Tibial nerve (tissue), 4 donors: ENCODE measurements around the gene TIPIN. TPM values are rescaled to one million over a fixed set of nuclear protein-coding genes. Genes with fewer than 3 reads are reported as not detected.
A peak's percentile ranks its signal among the peaks of the same experiment; 100 is the strongest.

Experiments
- DNase-seq, 2 donors: peaks; one replicate each; pipeline ENCODE4 v3.0.0-alpha.2; 2019; ENCODE audit warnings: low spot score in 2 of 2
- H3K27ac ChIP-seq, 4 donors: fragments of 200-600 bp; sonication (generic) in 3 of 4; one replicate each; pipeline ENCODE4 v1.5.1; 2017 to 2019; ENCODE audit warnings: mild to moderate bottlenecking in 1 of 4
- H3K27me3 ChIP-seq, 2 donors: fragments of 200-600 bp; sonication (generic) in 1 of 2; one replicate each; pipeline versions ENCODE4 v1.5.1 to v1.6.0; 2017 to 2019
- H3K36me3 ChIP-seq, 3 donors: fragments of 200-600 bp; sonication (generic); one replicate each; pipeline ENCODE4 v1.5.1; 2018 to 2019
- H3K4me1 ChIP-seq, 4 donors: fragments of 200-600 bp; sonication (generic) in 3 of 4; one replicate each; pipeline ENCODE4 v1.5.1; 2017 to 2019
- H3K4me3 ChIP-seq, 4 donors: fragments of 200-600 bp; sonication (generic) in 3 of 4; one replicate each; pipeline ENCODE4 v1.5.1; 2017 to 2019; ENCODE audit warnings: mild to moderate bottlenecking in 1 of 4, moderate library complexity in 1 of 4
- H3K9me3 ChIP-seq, 4 donors: fragments of 200-600 bp; sonication (generic) in 3 of 4; one replicate each; pipeline ENCODE4 v1.5.1; 2017 to 2019
- CTCF ChIP-seq, 5 experiments: fragments of 200-600 bp in 3 of 5; fragments of 450-650 bp in 2 of 5; sonication (generic) in 3 of 5; IDR thresholded peaks; one replicate each; pipeline ENCODE4 v1.5.1; 2016 to 2019; ENCODE audit warnings: antibody characterized with exemption in 5 of 5, mild to moderate bottlenecking in 3 of 5, moderate library complexity in 2 of 5
- EP300 ChIP-seq, 2 donors: sonication (generic); formaldehyde crosslinking; IDR thresholded peaks; one replicate each; pipeline ENCODE4 v1.6.1; 2017; ENCODE audit warnings: antibody characterized with exemption in 2 of 2, mild to moderate bottlenecking in 1 of 2
- POLR2A ChIP-seq, 2 donors: fragments of 450-650 bp; IDR thresholded peaks; one replicate each; pipeline ENCODE4 v1.6.1; 2017; ENCODE audit warnings: antibody characterized with exemption in 2 of 2, mild to moderate bottlenecking in 2 of 2, moderate library complexity in 2 of 2
- WGBS, 2 donors: methylation state at CpG; one replicate each; pipeline ENCODE4 v1.1.5; 2018; 5-methylcytosine and 5-hydroxymethylcytosine counted together
- total RNA-seq, 4 donors: library from RNA; depleted of rRNA; stranded (reverse); fragments of >200 nt; gene quantifications; one replicate each; pipeline ENCODE4 v1.1.0, GENCODE V29; 2016

The TIPIN gene
- total RNA-seq, 4 donors from 2014 or later: 5.4 to 17.5 (median 6.4) TPM

- H3K9me3 ChIP-seq: no peaks in the 10 kb centered on the region
- peaks cover 0 to 22% (median 0%) of the 10 kb centered on the region in 3 donors for H3K36me3 ChIP-seq
- no peak for DNase-seq
- WGBS, 2 donors: 67 to 73% methylated on average over 5 of the region's 5 CpGs
- H3K27ac ChIP-seq: no peak overlapping the region
- H3K4me1 ChIP-seq: peaks cover 0 to 50% (median 17%) of the 10 kb centered on the region in 4 donors
- TF ChIP-seq POLR2A (IDR thresholded peaks at IDR 0.05): no peak
- no peak for TF ChIP-seq EP300 (IDR thresholded peaks at IDR 0.05)
- TF ChIP-seq CTCF (IDR thresholded peaks at IDR 0.05): no peak
- no peaks in the 10 kb centered on the region for H3K27me3 ChIP-seq
- no peak overlapping the region for H3K4me3 ChIP-seq
These were observed 60.3 kb downstream of the TIPIN start for GRCh38 chr15:66296186-66296585.

- Histone ChIP-seq H3K27me3 (no peaks in the 10 kb centered on the region), H3K4me1 (peaks cover 0 to 50% (median 17%) of the 10 kb centered on the region in 4 donors), H3K27ac (peak overlapping the region in 3 of 4 donors; percentile 86 to 93 (median 90)), H3K36me3 (peaks cover 0 to 16% (median 0%) of the 10 kb centered on the region in 3 donors), H3K9me3 (no peaks in the 10 kb centered on the region), H3K4me3 (peak overlapping the region in 2 of 4 donors; percentile 76 to 80)
- 42 to 50% methylated on average over 3 of the region's 3 CpGs for WGBS, 2 donors
- TF ChIP-seq EP300 (IDR thresholded peaks at IDR 0.05) (no peak), POLR2A (IDR thresholded peaks at IDR 0.05) (no peak), CTCF (IDR thresholded peaks at IDR 0.05) (no peak)
- DNase-seq: no peak
These were observed 61.6 kb downstream of the TIPIN start for GRCh38 chr15:66294932-66295235.

- no peaks in the 10 kb centered on the region for H3K27me3 ChIP-seq
- peak overlapping the region; percentile 65 to 80 (median 72) for H3K4me3 ChIP-seq
- peak in 1 of 2 donors; percentile 12 for DNase-seq
- peaks cover 0 to 50% (median 17%) of the 10 kb centered on the region in 4 donors for H3K4me1 ChIP-seq
- WGBS, 2 donors: 2 to 4% methylated on average over 16 of the region's 16 CpGs
- TF ChIP-seq POLR2A (IDR thresholded peaks at IDR 0.05) (no peak), EP300 (IDR thresholded peaks at IDR 0.05) (no peak), CTCF (IDR thresholded peaks at IDR 0.05) (no peak)
- peak overlapping the region; percentile 66 to 93 (median 88) for H3K27ac ChIP-seq
- peaks cover 0 to 11% (median 0%) of the 10 kb centered on the region in 3 donors for H3K36me3 ChIP-seq
- no peaks in the 10 kb centered on the region for H3K9me3 ChIP-seq
These were observed 62.1 kb downstream of the TIPIN start for GRCh38 chr15:66294157-66294931.

- Histone ChIP-seq H3K9me3 (no peaks in the 10 kb centered on the region), H3K4me1 (peaks cover 0 to 57% (median 17%) of the 10 kb centered on the region in 4 donors), H3K27ac (peak within 1 kb of the TSS; percentile 66 to 93 (median 88)), H3K27me3 (no peaks in the 10 kb centered on the region), H3K36me3 (peaks cover 0 to 3% (median 0%) of the 10 kb centered on the region in 3 donors), H3K4me3 (peak within 1 kb of the TSS; percentile 65 to 80 (median 72))
- WGBS, 2 donors: 0% methylated on average over 19 to 23 of the region's 92 CpGs
- TF ChIP-seq POLR2A (IDR thresholded peaks at IDR 0.05): peak in 1 of 2 donors; percentile 33
- no peak for TF ChIP-seq CTCF (IDR thresholded peaks at IDR 0.05)
- no peak for TF ChIP-seq EP300 (IDR thresholded peaks at IDR 0.05)
- peak in 1 of 2 donors; percentile 18 for DNase-seq
These were observed 62.9 kb downstream of the TIPIN start, which contains the start of gene DIS3L for GRCh38 chr15:66293419-66294156. Gene DIS3L, plus strand, starts transcription at chr15:66293568. Its CDS starts 29 bp downstream, at chr15:66293597.
